ENCODE data around the gene HAPLN2.

DNA sequence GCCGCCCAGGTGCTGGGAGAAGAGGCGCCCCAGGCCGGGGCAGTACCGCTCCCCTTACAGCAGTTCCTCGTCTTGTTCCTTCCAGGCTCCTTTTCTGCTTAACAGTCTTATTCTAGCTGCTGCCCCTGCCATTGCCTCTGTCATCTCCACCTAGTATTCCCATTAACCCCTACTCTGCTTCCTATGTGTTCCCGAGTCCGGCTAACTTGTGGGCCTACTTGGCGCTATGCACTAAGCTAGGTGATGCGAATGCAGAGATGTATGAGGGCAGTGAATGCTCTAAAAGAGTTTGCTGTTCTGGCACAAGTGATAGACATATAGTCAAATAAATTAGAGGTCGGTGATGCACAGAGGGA lies 46.6 kb upstream of the HAPLN2 start:
- TF ChIP-seq, protein P1, sequence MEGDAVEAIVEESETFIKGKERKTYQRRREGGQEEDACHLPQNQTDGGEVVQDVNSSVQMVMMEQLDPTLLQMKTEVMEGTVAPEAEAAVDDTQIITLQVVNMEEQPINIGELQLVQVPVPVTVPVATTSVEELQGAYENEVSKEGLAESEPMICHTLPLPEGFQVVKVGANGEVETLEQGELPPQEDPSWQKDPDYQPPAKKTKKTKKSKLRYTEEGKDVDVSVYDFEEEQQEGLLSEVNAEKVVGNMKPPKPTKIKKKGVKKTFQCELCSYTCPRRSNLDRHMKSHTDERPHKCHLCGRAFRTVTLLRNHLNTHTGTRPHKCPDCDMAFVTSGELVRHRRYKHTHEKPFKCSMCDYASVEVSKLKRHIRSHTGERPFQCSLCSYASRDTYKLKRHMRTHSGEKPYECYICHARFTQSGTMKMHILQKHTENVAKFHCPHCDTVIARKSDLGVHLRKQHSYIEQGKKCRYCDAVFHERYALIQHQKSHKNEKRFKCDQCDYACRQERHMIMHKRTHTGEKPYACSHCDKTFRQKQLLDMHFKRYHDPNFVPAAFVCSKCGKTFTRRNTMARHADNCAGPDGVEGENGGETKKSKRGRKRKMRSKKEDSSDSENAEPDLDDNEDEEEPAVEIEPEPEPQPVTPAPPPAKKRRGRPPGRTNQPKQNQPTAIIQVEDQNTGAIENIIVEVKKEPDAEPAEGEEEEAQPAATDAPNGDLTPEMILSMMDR (IDR thresholded peaks at IDR 0.05): no peak
- TF ChIP-seq POLR2A (IDR thresholded peaks at IDR 0.05): no peak

Data from adrenal gland (tissue), 5 donors.